Hepatocyte (in vitro differentiated cells): ENCODE measurements around the gene SRRM4. TPM values are rescaled to one million over a fixed set of nuclear protein-coding genes. Genes with fewer than 3 reads are reported as not detected.
"Not testable (repeated sequence)": the region's sequence is repeated elsewhere in the genome, so short reads cannot be mapped to it uniquely, and the experiment has no call there.

Experiments
- DNase-seq: peaks from one replicate; pipeline ENCODE4 v3.0.0-alpha.2; 2016; ENCODE audit warnings: low spot score
- H2AFZ ChIP-seq: fragments of 200-600 bp; sonication (generic); 2 replicates; pipeline ENCODE4 v1.6.0; 2016; ENCODE audit warnings: antibody characterized with exemption, mild to moderate bottlenecking
- H3K27ac ChIP-seq: fragments of 200-600 bp; sonication (generic); 2 replicates; pipeline ENCODE4 v1.5.1; 2016; ENCODE audit warnings: mild to moderate bottlenecking
- H3K27me3 ChIP-seq: fragments of 200-600 bp; sonication (generic); 2 replicates; pipeline ENCODE4 v1.6.1; 2016
- H3K36me3 ChIP-seq: fragments of 200-600 bp; sonication (generic); replicated peaks from 2 replicates; pipeline ENCODE4 v1.5.1; 2016; ENCODE audit warnings: low read depth; ENCODE audit not compliant: insufficient read depth
- H3K4me1 ChIP-seq: fragments of 200-600 bp; sonication (generic); 2 replicates; pipeline ENCODE4 v1.5.1; 2016; ENCODE audit warnings: mild to moderate bottlenecking, moderate library complexity; ENCODE audit not compliant: insufficient read depth
- H3K4me2 ChIP-seq: fragments of 200-600 bp; sonication (generic); 2 replicates; pipeline ENCODE4 v1.6.0; 2016
- H3K4me3 ChIP-seq: fragments of 200-600 bp; sonication (generic); 2 replicates; pipeline ENCODE4 v1.5.1; 2016; ENCODE audit warnings: mild to moderate bottlenecking
- H3K79me2 ChIP-seq: fragments of 200-600 bp; sonication (generic); 2 replicates; pipeline ENCODE4 v1.6.0; 2017; ENCODE audit warnings: mild to moderate bottlenecking
- H3K9me2 ChIP-seq: fragments of 200-600 bp; sonication (generic); replicated peaks from 2 replicates; pipeline ENCODE4 v1.6.0; 2017; ENCODE audit warnings: mild to moderate bottlenecking; ENCODE audit not compliant: insufficient read depth
- H3K9me3 ChIP-seq: fragments of 200-600 bp; sonication (generic); 2 replicates; pipeline ENCODE4 v1.5.1; 2016; ENCODE audit warnings: low read depth, mild to moderate bottlenecking
- H4K20me1 ChIP-seq: fragments of 200-600 bp; sonication (generic); 2 replicates; pipeline ENCODE4 v1.6.0; 2016; ENCODE audit warnings: mild to moderate bottlenecking; ENCODE audit not compliant: insufficient read depth, poor library complexity, severe bottlenecking
- CTCF ChIP-seq: fragments of 200-600 bp; sonication (generic); IDR thresholded peaks from 2 replicates; pipeline ENCODE4 v1.5.1; 2016; ENCODE audit warnings: antibody characterized with exemption, mild to moderate bottlenecking; ENCODE audit not compliant: poor library complexity
- EZH2 ChIP-seq: fragments of 200-600 bp; sonication (generic); IDR thresholded peaks from 2 replicates; pipeline ENCODE4 v1.6.1; 2016; ENCODE audit warnings: antibody characterized with exemption, mild to moderate bottlenecking, borderline replicate concordance
- EZH2phosphoT487 ChIP-seq: fragments of 200-600 bp; sonication (generic); IDR thresholded peaks from one replicate; pipeline ENCODE4 v1.6.1; 2018; ENCODE audit warnings: antibody characterized with exemption, mild to moderate bottlenecking, low read depth, moderate library complexity; ENCODE audit not compliant: unreplicated experiment, severe bottlenecking
- WGBS: methylation state at CpG from one replicate; pipeline ENCODE4 v1.1.6; 2016; ENCODE audit warnings: low lambda C conversion rate; ENCODE audit errors: missing lambda C conversion rate; 5-methylcytosine and 5-hydroxymethylcytosine counted together
- polyA plus RNA-seq: library from polyadenylated mRNA; unstranded; fragments of >200 nt; fragmentation: Nextera tagmentation; extraction: Ambion mirVana; gene quantifications from 2 replicates; pipeline ENCODE4 v1.2.1, GENCODE V29; 2016
- total RNA-seq: library from RNA; depleted of rRNA; stranded (reverse); fragments of >200 nt; gene quantifications from 2 replicates; pipeline ENCODE4 v1.2.3, GENCODE V29; 2014

SRRM4 gene
- total and polyA plus RNA-seq, 2 experiments from 2014 or later: 0.03 to 0.05 TPM

GRCh38 chr12:119005085-119005484, 23.7 kb downstream of the SRRM4 start:
- Histone ChIP-seq H3K27ac (no peak overlapping the region), H3K27me3 (peaks cover 20% of the 10 kb centered on the region), H3K79me2 (no peaks in the 10 kb centered on the region), H2AFZ (no peak overlapping the region), H3K9me3 (no peaks in the 10 kb centered on the region), H3K9me2 (no peaks in the 10 kb centered on the region), H3K36me3 (no peaks in the 10 kb centered on the region), H3K4me1 (no peaks in the 10 kb centered on the region), H3K4me3 (no peak overlapping the region), H4K20me1 (no peaks in the 10 kb centered on the region), H3K4me2 (no peak overlapping the region)
- WGBS: 66% methylated on average over 5 of the region's 5 CpGs
- no peak for DNase-seq
- no peak for TF ChIP-seq EZH2
- no peak for TF ChIP-seq CTCF
- TF ChIP-seq EZH2phosphoT487: no peak

- Histone ChIP-seq H3K27ac (no peak overlapping the region), H3K4me1 (no peaks in the 10 kb centered on the region), H3K79me2 (no peaks in the 10 kb centered on the region), H3K4me2 (no peak overlapping the region), H3K9me3 (no peaks in the 10 kb centered on the region), H3K36me3 (no peaks in the 10 kb centered on the region), H2AFZ (no peak overlapping the region), H3K9me2 (no peaks in the 10 kb centered on the region), H3K27me3 (peaks cover 20% of the 10 kb centered on the region), H3K4me3 (no peak overlapping the region), H4K20me1 (no peaks in the 10 kb centered on the region)
- TF ChIP-seq EZH2: no peak
- TF ChIP-seq EZH2phosphoT487: no peak
- TF ChIP-seq CTCF: no peak
- WGBS: 61% methylated on average over 4 of the region's 4 CpGs
- DNase-seq: no peak
Observed at GRCh38 chr12:119005913-119006312, 24.6 kb downstream of the SRRM4 start.

- Histone ChIP-seq H3K79me2 (no peaks in the 10 kb centered on the region), H3K9me2 (no peaks in the 10 kb centered on the region), H3K36me3 (no peaks in the 10 kb centered on the region), H3K27me3 (peaks cover 20% of the 10 kb centered on the region), H3K27ac (no peak overlapping the region), H3K4me1 (no peaks in the 10 kb centered on the region), H4K20me1 (no peaks in the 10 kb centered on the region), H3K4me3 (no peak overlapping the region), H3K4me2 (no peak overlapping the region), H3K9me3 (no peaks in the 10 kb centered on the region), H2AFZ (no peak overlapping the region)
- peak; percentile 6 for DNase-seq
- TF ChIP-seq EZH2 (no peak), CTCF (no peak), EZH2phosphoT487 (no peak)
- WGBS: 40% methylated on average over 5 of the region's 5 CpGs
Observed at GRCh38 chr12:119006746-119007145, 25.4 kb downstream of the SRRM4 start.

GRCh38 chr12:119008273-119008672, 26.9 kb downstream of the SRRM4 start:
- H3K4me1 ChIP-seq, H4K20me1 ChIP-seq, H3K27ac ChIP-seq, H2AFZ ChIP-seq, H3K9me2 ChIP-seq, DNase-seq, H3K9me3 ChIP-seq, H3K4me3 ChIP-seq, H3K36me3 ChIP-seq, H3K79me2 ChIP-seq: not testable (repeated sequence)
- H3K27me3 ChIP-seq: peaks cover 20% of the 10 kb centered on the region
- 61% methylated on average over 1 of the region's 1 CpG for WGBS
- peak overlapping the region; percentile 50 for H3K4me2 ChIP-seq
